Epithelial cell of umbilical artery (primary cell): ENCODE data around the gene PSME2. TPM values are rescaled to one million over a fixed set of nuclear protein-coding genes. Genes with fewer than 3 reads are reported as not detected.

Experiments
- total RNA-seq: library from RNA; depleted of rRNA; stranded (reverse); fragments of >200 nt; gene quantifications from 2 replicates; pipeline ENCODE4 v1.2.3, GENCODE V29; 2014

The PSME2 gene, protein sequence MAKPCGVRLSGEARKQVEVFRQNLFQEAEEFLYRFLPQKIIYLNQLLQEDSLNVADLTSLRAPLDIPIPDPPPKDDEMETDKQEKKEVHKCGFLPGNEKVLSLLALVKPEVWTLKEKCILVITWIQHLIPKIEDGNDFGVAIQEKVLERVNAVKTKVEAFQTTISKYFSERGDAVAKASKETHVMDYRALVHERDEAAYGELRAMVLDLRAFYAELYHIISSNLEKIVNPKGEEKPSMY
- total RNA-seq, result 88.0 and 158 TPM in 2 replicates

DNA sequence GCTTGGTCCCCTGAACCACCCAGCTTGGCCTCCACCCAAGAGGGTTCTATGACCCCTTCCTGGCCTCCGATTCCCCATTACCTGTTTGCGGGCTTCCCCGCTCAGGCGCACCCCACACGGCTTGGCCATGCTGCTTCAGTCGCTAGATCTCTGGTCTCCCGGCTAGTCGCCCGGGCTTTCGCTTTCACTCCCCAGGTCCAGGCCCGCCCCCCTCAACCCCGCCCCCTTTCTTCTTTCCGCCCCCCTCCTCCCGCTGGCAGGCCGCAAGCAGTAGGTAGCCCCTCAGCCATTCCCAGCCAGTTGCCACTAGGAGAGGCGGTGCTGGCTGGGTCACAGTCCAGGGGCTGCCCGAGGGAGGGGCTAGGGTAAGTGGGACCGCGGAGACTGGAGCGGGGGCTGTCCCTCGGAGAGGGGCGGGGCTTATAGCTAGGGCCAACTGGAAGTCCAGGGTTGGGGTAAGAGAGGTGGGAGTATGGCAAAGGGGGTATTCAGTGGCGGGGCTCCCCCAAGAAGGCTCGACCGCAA lies at the start of gene PSME2:
Gene PSME2 (minus strand): TSS at position 158 of the 525 bp plus-strand sequence. CDS start 29 bp downstream, at position 129.

DNA sequence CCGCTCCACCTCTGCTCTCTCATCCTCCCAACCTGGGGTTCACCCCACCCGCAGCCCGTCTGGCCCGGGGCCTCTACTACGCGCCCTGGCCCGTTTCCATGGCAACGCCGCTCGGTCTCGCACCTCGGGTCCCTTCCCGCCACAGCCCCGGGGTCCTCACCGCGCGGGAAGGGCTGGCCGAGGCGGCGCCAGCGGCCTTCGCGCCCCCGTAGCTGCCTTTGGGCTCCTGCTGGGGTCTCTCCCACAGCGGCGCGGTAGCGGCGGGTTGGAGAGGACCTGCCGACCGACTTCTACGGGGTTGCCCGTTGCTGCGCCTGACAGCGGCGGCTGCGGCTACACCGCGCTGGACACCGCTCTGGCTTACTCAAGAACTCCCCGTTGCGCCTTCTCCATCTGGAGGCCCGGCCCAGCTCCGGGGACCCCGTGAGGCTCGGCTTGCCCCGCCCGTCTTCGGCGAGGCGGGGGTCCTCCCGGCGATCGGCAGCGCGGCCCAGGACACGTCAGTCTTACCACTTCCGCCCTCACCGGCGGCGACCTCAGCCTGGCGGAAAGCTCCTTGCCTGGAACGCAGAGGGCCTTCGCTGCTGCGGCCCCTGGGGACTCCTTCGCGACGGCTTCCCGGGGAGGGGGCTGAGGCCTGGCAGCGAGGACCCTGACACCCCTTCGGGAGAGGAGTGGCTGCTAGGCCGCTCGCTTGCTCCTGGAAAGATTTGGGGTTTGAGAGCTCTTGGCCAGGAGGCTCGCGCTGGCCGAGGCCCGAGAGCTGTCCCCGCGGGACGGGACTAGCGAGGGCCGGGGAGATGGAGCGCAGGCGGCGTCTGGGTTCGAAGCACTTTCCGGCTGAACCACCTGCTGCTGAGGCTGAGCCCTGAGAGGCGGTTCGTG lies 49.0 kb upstream of the PSME2 start, which contains the start of gene TM9SF1:
Gene TM9SF1 (minus strand): TSS at position 256 of the 885 bp plus-strand sequence. CDS start 422 bp downstream, outside the sequence.

DNA sequence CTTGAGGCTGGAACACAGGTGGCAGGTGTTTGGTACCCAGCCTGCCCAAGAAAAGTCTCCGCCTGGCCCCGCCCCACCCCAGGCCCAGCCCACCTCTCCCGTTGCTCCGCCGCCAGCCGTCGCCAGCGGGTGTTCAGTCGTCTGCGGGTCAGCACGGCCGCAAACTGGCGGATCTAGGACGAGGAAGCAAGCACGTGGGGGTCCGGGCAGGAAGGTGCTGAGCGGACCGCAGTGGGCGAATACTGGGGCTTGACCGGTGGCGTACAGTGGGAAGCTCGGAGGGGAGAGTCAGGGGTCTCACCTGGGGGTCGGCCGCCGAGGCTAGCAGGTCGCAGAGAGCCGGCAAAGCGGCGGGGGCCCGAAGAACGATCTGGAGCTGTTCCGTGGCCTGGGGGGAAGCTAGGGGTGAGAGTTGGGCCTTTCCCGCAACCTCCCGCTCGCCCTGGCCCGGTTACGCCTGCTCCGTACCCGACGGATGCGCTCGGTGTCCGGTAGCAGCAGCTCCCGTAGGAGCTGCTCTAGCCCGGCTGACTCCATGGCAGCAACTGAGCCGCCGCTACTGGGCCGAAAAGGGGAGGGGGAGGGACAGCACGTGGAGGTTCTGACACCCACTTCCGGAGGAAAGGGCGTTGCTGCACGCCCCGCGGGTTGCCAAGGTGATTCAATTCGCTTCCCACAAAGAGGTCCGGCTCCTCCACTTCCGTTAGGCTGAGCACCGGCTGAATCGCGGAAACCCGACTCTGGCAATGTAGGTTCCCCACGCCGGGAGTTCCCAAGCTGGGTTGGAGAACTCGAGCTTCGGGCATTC lies 42.0 kb upstream of the PSME2 start, which contains the start of gene IPO4:
Gene IPO4 (minus strand): TSS at position 566 of the 808 bp plus-strand sequence. CDS start 29 bp downstream, at position 537.

DNA sequence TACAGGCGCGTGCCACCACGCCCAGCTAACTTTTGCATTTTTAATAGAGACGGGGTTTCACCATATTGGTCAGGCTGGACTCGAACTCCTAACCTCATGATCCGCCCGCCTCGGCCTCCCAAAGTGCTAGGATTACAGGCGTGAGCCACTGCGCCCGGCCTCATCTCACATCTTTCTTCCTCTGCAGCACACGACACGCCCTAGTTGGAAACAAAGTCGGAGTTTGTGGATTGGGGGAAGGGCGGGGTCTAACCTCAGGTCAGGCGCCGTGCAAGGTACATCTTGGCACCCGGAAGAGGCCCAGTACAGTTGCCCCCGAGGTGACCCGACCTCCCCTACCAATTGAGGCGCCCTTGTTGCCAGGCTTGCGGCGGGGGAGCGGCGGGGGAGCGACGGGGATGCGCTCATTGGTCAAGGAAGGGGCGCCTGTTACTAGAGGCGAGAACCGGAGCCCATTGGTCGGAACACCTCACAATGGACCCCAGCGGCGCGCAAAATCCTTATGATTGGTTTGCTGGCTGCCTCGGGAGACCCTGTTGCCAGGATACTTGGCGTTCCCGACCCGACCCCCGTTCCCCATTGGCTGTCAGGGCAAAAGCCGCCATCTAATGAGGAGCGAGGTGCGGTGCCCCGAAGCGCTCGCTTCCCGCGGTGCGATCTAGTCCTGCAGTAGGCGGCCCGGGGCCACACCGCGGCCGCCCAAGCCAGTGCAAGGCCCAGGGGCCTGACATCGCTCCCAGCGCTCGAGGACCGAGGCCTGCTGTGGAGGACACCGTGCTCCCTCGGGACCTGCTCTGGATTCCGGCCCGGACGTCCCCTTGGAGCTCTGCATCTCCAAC lies 25.2 kb upstream of the PSME2 start, which contains the start of gene REC8:
Gene REC8 (plus strand): TSS at position 659 of the 839 bp plus-strand sequence. CDS start 473 bp downstream, outside the sequence.

DNA sequence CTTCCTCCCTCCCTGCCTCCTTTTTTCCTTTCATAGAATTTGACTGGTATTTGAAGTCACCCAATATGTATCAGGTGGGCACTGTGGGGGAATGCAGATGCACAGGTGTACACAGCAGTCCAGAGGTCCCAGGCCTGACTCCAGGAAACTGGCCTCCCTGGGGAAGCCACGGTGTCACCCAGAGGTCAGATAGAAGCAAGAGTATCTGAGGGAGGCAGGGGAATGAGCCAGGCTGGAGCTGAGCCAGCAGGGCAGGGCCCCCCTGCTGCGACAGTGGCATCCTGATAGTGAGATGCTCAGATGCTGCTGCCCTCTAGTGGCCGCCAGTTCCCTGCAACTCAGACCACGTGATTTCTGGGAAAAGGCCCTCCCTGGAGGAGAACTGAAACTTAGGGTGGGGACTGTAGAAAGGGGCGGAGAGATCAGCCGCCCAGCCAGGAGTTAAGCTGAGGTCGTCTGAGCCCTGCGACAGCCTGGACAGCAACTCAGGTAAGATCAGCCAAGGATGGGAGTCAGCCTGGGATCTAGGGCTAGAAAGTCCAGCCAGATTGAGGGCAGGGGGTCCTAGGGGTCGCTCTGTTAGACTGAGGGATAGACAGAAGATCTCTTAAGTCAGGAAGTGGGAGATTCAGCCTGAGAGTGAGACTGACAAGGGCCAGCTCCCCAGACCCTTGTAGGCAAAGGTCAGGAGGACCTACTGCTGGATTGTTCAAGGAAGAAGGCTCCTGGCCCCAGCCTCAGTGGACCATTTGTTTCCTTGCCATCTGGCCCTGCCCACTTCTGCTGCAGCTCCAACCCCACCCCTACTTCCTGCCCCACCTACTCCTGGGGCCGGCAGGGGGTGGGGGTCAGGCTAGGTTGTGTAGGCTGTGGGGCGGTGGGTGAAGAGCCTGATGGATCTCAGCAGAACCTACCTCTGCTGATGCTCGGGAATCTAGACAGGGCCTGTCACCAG lies 14.7 kb upstream of the PSME2 start, which contains the start of gene IRF9:
Gene IRF9 (plus strand): TSS at position 416 of the 955 bp plus-strand sequence. CDS start 880 bp downstream, outside the sequence.

DNA sequence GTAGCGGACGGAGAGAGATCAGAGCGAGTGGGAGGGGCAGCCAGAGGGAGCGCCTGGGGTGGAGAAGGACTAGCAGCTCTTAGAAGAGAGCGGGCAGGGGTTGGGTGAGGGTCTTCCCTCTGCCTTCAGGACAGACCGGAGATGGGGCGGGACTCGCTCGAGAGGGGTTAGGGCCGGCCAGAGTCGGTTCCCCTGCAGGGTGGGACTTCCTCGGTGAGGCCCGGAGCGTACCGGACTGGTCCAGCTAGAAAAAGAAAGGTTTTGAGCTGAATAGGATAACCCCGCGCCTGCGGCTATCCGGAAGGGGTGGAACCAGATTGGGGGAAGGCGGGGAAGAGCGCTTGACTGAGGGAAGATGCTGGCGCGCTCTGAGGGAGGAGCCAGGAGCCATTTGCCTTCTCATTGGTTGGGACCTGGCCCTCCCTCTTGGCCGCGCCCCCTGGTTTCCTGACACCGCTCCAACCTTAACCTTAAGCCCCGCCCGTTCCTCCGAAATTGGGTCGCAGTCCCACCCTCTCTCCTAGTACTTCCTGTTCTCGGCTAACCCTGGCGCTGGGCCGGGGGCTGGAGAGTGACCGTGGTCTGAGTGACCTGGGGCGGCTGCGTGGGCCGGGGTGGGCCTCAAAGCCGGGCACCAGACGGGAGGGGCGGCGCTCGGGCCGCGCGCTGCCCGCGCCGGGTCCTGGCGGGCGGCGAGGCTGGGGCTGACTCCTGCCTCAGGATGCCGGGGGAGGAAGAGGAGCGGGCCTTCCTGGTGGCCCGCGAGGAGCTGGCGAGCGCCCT lies 759 bp upstream of the PSME2 start, which contains the start of gene RNF31:
Gene RNF31 (plus strand): TSS at position 521 of the 783 bp plus-strand sequence. CDS start 201 bp downstream, at position 722.

DNA sequence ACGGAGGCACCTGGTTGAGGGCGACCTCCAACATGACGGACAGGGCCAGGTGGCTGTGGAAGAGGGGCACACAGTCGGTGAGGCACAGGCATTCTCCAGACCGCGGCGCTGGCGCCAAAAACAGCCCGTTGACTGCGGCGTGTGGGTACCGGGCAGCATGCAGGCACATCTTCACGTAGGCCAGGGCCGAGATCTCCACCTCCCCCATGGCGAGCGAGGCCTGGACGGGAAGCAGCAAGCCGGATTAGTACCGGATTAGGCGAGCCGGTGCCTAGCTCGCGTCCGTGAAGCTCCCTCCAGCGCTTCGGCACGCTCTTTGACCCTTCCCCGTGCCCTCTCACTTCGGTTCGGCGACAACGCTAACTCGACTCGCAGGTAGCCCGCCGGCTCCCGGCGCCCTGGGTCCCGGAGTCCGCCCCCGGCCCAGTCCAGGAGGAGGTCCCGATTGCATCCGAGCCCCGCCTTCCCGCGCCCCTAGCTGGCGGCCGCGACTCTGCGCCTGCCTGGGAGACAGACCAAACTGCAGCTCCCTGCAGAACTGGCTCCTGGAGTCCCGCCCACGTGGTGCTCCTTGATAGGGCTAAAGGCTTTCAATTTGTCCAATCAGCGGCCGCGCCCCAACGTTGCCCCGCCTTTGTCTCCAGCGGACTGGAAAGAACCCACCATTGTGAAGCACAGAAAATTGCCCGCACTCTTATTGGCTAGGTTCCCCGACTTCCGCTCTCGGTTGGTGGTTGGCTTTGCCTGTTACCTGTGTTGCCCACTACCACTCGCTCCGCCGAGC lies 5.1 kb downstream of the PSME2 start, which contains the start of gene EMC9:
Gene EMC9 (minus strand): TSS at position 495 of the 784 bp plus-strand sequence. CDS start 287 bp downstream, at position 208.

DNA sequence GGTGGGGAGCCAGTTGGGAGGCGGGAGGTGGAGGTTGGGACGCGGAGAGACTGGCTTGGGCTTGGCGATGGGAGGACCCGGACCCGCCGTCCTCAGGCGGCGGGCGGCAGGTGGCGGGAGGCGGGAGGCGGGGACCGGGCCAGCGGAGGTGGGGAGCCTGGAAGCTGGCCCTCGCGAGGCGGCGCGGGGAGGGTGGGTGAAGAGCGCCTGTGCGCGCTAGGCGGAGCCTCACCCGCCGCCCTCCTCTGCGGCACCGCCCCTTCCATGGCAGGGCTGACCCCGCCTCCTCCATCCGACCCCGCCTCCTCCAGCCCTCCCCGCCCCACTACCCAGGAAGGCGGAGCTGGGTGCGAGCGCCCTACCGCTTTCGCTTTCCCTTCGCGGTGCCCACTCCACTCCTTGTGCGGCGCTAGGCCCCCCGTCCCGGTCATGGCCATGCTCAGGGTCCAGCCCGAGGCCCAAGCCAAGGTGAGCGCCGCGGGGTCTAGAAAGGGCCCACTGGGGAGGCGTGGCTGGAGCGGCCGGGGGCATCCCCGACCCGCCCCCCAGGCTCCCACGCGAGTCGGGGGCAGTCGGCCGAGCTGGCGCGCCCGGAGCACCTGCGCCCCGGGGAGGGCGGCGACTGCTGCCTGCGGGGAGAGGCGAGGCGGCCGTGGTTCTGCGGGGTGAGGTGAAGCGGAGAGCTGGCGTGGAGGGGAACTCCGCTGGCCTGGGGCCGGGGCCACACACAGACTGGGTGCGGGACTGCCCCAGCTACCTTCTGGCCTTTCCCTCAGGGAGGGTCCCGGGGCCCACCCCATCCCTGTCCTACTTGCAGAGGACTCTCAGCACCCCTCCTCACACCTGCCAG lies 10.4 kb downstream of the PSME2 start, which contains the start of gene PSME1:
Gene PSME1 (plus strand): TSS at position 361 of the 850 bp plus-strand sequence. CDS start 69 bp downstream, at position 430.

DNA sequence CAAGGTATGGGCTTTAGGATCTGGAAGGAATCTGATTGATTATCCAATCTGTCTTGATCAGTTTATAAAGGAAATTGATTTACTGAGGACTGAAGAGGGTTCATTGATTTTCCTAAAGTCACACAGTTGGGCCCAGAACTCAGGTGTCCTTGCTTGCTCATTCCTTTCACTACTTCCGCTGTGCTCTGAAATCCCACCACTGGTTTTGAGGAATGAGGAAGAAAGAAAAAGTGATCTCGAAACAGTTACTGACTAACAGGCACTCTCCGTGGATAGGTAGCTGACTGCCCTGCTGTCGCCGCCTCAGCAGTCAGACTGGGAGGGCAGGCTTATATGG lies 16.1 kb downstream of the PSME2 start, which contains the start of gene FITM1:
Gene FITM1 (plus strand): TSS at position 280 of the 337 bp plus-strand sequence. CDS start 905 bp downstream, outside the sequence.

DNA sequence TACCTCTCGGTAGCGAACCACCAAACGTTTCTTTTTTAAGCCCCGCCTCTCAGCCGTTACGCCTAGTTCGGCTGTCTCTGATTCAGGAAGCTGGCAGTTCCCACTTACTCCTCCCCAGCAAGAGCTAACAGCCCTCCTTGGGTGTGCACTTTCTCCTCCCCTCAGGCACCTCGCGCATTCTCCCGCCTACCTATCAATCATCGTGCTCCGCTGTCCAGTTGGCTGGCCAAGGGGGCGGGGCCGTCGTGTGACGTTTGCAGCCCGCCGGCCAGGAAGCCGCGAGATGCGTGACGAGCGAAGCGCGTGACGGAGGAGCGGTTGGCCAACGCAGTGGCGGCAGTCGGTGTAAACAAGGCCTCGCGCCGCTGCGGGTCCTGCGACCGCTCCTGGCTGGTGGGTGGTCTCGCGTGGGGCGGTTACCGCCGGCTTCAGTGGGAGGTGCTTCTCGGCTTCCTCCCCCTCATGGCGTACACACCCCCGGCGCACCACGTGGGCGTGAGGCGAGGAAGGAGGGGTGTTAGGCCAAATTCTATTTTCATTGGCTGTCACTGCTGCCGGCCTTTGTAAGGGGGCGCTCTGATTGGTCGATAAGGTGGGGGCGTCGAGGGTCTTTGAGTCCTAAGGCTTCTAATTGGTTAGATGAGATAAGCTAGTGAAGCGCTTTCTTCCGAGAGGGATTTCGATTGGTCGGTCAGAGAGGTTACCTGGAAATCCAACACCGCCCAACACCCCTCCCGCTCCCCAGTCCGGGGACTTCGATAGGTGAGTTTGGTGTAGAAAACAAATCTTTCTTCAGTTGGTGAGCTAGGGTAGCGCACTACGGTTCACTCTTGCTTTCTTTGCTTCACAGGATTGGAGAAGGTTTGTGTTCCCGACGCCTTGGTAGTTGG lies 31.6 kb downstream of the PSME2 start, which contains the start of the genes DCAF11 and NRL:
Gene DCAF11 (plus strand): TSS at position 246 of the 890 bp plus-strand sequence. CDS start 818 bp downstream, outside the sequence.
Gene NRL (minus strand): TSS at position 418 of the 890 bp plus-strand sequence. CDS start 32,101 bp downstream, outside the sequence.

DNA sequence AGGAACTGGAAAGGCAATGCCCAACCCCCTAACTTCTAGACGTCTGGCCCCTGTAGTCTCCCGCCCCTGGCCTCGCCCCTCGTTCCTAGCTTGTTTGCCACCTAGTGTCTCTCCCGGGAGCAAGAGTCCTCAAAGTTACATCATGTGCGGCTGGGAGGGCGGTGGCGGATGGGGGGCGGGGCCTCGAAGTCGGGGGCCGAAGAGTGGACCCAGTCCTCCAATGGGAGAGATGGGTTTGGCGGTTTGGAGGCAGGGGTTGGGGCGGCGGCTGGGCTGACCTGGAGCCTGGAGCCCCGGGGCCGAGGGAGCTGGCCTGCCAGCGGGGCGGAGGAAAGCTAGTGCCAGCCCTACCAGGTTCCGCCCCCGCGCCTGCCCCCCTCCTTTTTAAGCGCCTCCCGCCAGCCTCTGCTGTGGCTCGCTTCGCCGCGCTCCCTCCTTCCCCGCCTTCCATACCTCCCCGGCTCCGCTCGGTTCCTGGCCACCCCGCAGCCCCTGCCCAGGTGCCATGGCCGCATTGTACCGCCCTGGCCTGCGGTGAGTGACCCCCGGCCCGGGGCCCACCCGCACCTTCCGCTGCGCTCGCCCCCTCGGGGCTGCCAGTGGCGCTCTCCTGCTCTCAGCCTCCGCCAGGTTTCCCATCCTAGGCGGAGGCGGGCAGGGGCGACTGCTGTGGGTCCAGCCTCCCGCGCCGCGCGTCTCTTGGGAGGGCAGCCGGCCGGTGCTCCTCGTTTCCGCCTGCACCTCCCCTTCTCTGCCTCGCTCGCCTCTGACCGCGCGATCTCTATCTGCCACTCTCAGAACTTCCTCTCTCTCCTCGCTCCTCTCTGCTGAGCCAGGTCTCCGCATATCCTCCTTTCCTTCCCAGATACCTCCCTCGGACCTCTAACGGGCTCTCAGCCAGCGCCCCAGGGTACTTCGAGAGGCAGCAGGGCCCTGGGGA lies 52.2 kb downstream of the PSME2 start, which contains the start of gene PCK2:
Gene PCK2 (plus strand): TSS at position 411 of the 940 bp plus-strand sequence. CDS start 95 bp downstream, at position 506.

